HepG2 (cell line): ENCODE results near the gene MDH1. TPM values are rescaled to one million over a fixed set of nuclear protein-coding genes. Genes with fewer than 3 reads are reported as not detected.

Source experiments
- CENPBD1 ChIP-seq: sonication (generic); formaldehyde crosslinking; IDR thresholded peaks from 2 replicates; pipeline ENCODE4 v1.8.0; 2022; ENCODE audit warnings: missing genetic modification reagents, low read depth, mild to moderate bottlenecking, borderline replicate concordance
- ESRRA ChIP-seq: sonication (generic); formaldehyde crosslinking; IDR thresholded peaks from 2 replicates; pipeline ENCODE4 v1.5.1; 2020; ENCODE audit warnings: mild to moderate bottlenecking, low read depth, missing genetic modification reagents
- HMG20A ChIP-seq: IDR thresholded peaks from 2 replicates; pipeline ENCODE4 v1.6.1; 2016; ENCODE audit warnings: borderline replicate concordance
- KAT8 ChIP-seq: IDR thresholded peaks from 2 replicates; pipeline ENCODE4 v1.6.1; 2016; ENCODE audit warnings: missing genetic modification reagents, missing compliant biosample characterization
- KLF11 ChIP-seq: IDR thresholded peaks from 2 replicates; pipeline ENCODE4 v1.6.1; 2016; ENCODE audit warnings: missing compliant biosample characterization
- PCBP2 ChIP-seq: fragments of 200-400 bp; formaldehyde crosslinking; optimal IDR thresholded peaks from 2 replicates; pipeline ENCODE3; 2018; ENCODE audit warnings: low read length, low read depth; ENCODE audit not compliant: poor library complexity, severe bottlenecking
- SETDB1 ChIP-seq: sonication (generic); formaldehyde crosslinking; IDR thresholded peaks from 2 replicates; pipeline ENCODE4 v1.5.1; 2020; ENCODE audit warnings: missing genetic modification reagents, mild to moderate bottlenecking, borderline replicate concordance
- TBX2 ChIP-seq: sonication (generic); formaldehyde crosslinking; IDR thresholded peaks from 2 replicates; pipeline ENCODE4 v1.5.0; 2020; ENCODE audit warnings: missing genetic modification reagents, mild to moderate bottlenecking, borderline replicate concordance
- TCF12 ChIP-seq, 2 experiments: fragments of 450-650 bp in 1 of 2; sonication (generic) in 1 of 2; formaldehyde crosslinking in 1 of 2; IDR thresholded peaks; 2 replicates each; pipeline versions ENCODE4 v1.6.1 to v1.8.0; 2017 to 2022; ENCODE audit warnings: antibody characterized with exemption in 1 of 2, mild to moderate bottlenecking in 1 of 2, missing genetic modification reagents in 1 of 2, moderate library complexity in 1 of 2
- USF2 ChIP-seq, 2 experiments: sonication (generic) in 1 of 2; formaldehyde crosslinking in 1 of 2; IDR thresholded peaks; 2 replicates each; pipeline versions ENCODE4 v1.5.1 to v1.6.1; 2011 to 2020; ENCODE audit warnings: borderline replicate concordance in 1 of 2, low read depth in 1 of 2, low read length in 1 of 2, mild to moderate bottlenecking in 1 of 2, missing genetic modification reagents in 1 of 2, moderate library complexity in 1 of 2
- ZFP62 ChIP-seq: sonication (generic); formaldehyde crosslinking; IDR thresholded peaks from 2 replicates; pipeline ENCODE4 v1.4.0; 2020; ENCODE audit warnings: missing genetic modification reagents
- ZIK1 ChIP-seq: sonication (generic); formaldehyde crosslinking; IDR thresholded peaks from 2 replicates; pipeline ENCODE4 v1.5.0; 2020; ENCODE audit warnings: mild to moderate bottlenecking, low read depth, missing genetic modification reagents, borderline replicate concordance
- ZNF282 ChIP-seq: fragments of 450-650 bp; IDR thresholded peaks from 2 replicates; pipeline ENCODE4 v1.6.1; 2018; ENCODE audit not compliant: partially characterized antibody
- ZNF331 ChIP-seq: sonication (generic); formaldehyde crosslinking; IDR thresholded peaks from 2 replicates; pipeline ENCODE4 v1.4.0; 2020; ENCODE audit warnings: missing genetic modification reagents
- ZNF572 ChIP-seq: sonication (generic); formaldehyde crosslinking; IDR thresholded peaks from 2 replicates; pipeline ENCODE4 v1.5.1; 2020; ENCODE audit warnings: mild to moderate bottlenecking, missing genetic modification reagents
- ZNF605 ChIP-seq: sonication (generic); formaldehyde crosslinking; IDR thresholded peaks from 2 replicates; pipeline ENCODE4 v1.8.0; 2022; ENCODE audit warnings: mild to moderate bottlenecking, missing genetic modification reagents
- ZNF816 ChIP-seq: sonication (generic); formaldehyde crosslinking; IDR thresholded peaks from 2 replicates; pipeline ENCODE4 v1.8.0; 2022; ENCODE audit warnings: missing genetic modification reagents, mild to moderate bottlenecking, borderline replicate concordance
- polyA plus RNA-seq, 8 experiments: library from polyadenylated mRNA; depleted of rRNA in 3 of 8; stranded (reverse) in 7 of 8; unstranded in 1 of 8; fragments of >200 nt; fragmentation: Illumina TruSeq in 4 of 8; extraction: Trizol in 4 of 8; gene quantifications; 2 replicates each; pipeline versions ENCODE4 v1.2.1 to v1.2.3, GENCODE V29; 2011 to 2016; ENCODE audit warnings: low read depth in 4 of 8, missing spikeins in 1 of 8, mixed read lengths in 1 of 8; ENCODE audit not compliant: insufficient read depth in 1 of 8
- total RNA-seq, 5 experiments: library from RNA; depleted of rRNA; stranded (reverse); fragments of >200 nt; fragmentation: Illumina TruSeq; extraction: Trizol; gene quantifications; 2 replicates each; pipeline ENCODE4 v1.2.3, GENCODE V29; 2016; ENCODE audit warnings: low read depth in 1 of 5
- TF ChIP-seq, protein P1 (sequence below): sonication (generic); formaldehyde crosslinking; IDR thresholded peaks from 2 replicates; pipeline ENCODE4 v1.8.0; 2022; ENCODE audit warnings: mild to moderate bottlenecking, missing genetic modification reagents
- TF ChIP-seq, protein P2 (sequence below): sonication (generic); formaldehyde crosslinking; conservative IDR thresholded peaks from 2 replicates; pipeline ENCODE4 v1.8.0; 2022; ENCODE audit warnings: missing genetic modification reagents
- TF ChIP-seq, protein P3 (sequence below): sonication (generic); formaldehyde crosslinking; IDR thresholded peaks from 2 replicates; pipeline ENCODE4 v1.5.0; 2020; ENCODE audit warnings: mild to moderate bottlenecking, missing genetic modification reagents

The MDH1 gene
- total and polyA plus RNA-seq, 2 of the 13 experiments (the other 11 are each of a cell fraction or from before 2014, with no cell fraction given): 293 to 415 TPM

DNA sequence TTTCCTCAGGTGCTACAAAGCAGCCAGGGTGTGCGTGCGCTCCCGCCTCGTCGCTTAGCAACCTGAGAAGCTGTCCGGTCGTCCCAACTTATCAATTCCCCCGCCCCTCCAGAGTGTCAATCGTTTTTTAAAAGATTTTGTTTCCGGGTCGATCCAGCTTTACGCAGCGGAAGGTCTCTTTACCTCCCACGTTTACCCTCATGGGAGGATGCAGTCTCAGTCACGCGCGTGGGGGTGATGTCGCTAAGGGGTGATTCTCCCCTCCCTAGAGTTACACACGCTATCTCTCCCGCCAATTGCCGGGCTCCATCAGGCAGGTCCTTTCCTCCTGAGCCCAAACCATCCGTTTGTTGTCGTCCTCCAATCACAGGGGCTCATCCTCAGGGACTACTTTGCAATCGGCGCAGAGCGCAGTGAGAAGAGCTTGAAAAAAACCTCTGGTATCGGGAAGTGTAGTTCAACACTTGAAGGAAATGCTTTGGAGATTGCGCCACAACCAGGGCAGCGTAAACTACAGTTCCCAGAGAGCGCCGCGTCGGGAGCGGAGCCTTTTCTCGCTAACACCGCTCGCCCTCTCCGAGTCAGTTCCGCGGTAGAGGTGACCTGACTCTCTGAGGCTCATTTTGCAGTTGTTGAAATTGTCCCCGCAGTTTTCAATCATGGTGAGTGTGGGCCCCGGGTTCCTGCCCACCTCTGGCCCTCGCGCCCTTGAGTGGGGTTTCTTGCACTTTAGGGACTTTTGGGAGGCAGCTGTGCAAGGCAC lies at the start of gene MDH1, which contains the start of gene WDPCP (continued):
- TF ChIP-seq, protein P1, sequence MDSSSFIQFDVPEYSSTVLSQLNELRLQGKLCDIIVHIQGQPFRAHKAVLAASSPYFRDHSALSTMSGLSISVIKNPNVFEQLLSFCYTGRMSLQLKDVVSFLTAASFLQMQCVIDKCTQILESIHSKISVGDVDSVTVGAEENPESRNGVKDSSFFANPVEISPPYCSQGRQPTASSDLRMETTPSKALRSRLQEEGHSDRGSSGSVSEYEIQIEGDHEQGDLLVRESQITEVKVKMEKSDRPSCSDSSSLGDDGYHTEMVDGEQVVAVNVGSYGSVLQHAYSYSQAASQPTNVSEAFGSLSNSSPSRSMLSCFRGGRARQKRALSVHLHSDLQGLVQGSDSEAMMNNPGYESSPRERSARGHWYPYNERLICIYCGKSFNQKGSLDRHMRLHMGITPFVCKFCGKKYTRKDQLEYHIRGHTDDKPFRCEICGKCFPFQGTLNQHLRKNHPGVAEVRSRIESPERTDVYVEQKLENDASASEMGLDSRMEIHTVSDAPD: peak; percentile 32; the same call in 1 of the 2 replicates
- no peak for TF ChIP-seq PCBP2
- peak; percentile 27 for TF ChIP-seq ZNF816 (CRISPR knock-in tag)
- TF ChIP-seq ESRRA (CRISPR knock-in tag): peak; percentile 92
- TF ChIP-seq KLF11: no peak
- peak; percentile 96 for TF ChIP-seq ZFP62
- no peak for TF ChIP-seq CENPBD1 (CRISPR knock-in tag)
- peak; percentile 35; the same call in 1 of the 2 replicates for TF ChIP-seq HMG20A (CRISPR knock-in tag)
- peak; percentile 71 for TF ChIP-seq TBX2 (CRISPR knock-in tag)
- no peak for TF ChIP-seq USF2 (IDR thresholded peaks at IDR 0.05; ENCODE audit: low read depth, low read length)
- TF ChIP-seq USF2 (CRISPR knock-in tag; IDR thresholded peaks at IDR 0.05; ENCODE audit: borderline replicate concordance): no peak; the same call in 1 of the 2 replicates
- TF ChIP-seq TCF12 (IDR thresholded peaks at IDR 0.05): no peak
- TF ChIP-seq TCF12 (CRISPR knock-in tag; IDR thresholded peaks at IDR 0.05): no peak
- TF ChIP-seq, protein P2, sequence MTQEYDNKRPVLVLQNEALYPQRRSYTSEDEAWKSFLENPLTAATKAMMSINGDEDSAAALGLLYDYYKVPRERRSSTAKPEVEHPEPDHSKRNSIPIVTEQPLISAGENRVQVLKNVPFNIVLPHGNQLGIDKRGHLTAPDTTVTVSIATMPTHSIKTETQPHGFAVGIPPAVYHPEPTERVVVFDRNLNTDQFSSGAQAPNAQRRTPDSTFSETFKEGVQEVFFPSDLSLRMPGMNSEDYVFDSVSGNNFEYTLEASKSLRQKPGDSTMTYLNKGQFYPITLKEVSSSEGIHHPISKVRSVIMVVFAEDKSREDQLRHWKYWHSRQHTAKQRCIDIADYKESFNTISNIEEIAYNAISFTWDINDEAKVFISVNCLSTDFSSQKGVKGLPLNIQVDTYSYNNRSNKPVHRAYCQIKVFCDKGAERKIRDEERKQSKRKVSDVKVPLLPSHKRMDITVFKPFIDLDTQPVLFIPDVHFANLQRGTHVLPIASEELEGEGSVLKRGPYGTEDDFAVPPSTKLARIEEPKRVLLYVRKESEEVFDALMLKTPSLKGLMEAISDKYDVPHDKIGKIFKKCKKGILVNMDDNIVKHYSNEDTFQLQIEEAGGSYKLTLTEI (CRISPR knock-in tag): no peak
- TF ChIP-seq ZNF282: no peak
- peak; percentile 95 for TF ChIP-seq KAT8 (CRISPR knock-in tag)
- peak; percentile 90 for TF ChIP-seq ZNF605
- 0 out of 2 replicates have a peak, but pooled peaks have one; percentile 70 for TF ChIP-seq ZNF572 (CRISPR knock-in tag)
- no peak for TF ChIP-seq SETDB1 (CRISPR knock-in tag)
- TF ChIP-seq, protein P3, sequence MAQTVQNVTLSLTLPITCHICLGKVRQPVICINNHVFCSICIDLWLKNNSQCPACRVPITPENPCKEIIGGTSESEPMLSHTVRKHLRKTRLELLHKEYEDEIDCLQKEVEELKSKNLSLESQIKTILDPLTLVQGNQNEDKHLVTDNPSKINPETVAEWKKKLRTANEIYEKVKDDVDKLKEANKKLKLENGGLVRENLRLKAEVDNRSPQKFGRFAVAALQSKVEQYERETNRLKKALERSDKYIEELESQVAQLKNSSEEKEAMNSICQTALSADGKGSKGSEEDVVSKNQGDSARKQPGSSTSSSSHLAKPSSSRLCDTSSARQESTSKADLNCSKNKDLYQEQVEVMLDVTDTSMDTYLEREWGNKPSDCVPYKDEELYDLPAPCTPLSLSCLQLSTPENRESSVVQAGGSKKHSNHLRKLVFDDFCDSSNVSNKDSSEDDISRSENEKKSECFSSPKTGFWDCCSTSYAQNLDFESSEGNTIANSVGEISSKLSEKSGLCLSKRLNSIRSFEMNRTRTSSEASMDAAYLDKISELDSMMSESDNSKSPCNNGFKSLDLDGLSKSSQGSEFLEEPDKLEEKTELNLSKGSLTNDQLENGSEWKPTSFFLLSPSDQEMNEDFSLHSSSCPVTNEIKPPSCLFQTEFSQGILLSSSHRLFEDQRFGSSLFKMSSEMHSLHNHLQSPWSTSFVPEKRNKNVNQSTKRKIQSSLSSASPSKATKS (CRISPR knock-in tag): no peak
- peak; percentile 80 for TF ChIP-seq ZNF331 (CRISPR knock-in tag)
- peak; percentile 62 for TF ChIP-seq ZIK1 (CRISPR knock-in tag)
